GM23338 (cell line): ENCODE data around the gene GTPBP10. TPM values are rescaled to one million over a fixed set of nuclear protein-coding genes. Genes with fewer than 3 reads are reported as not detected.

Experiments used
- ATAC-seq: fragments of 200-7000 bp; cut with Tn5 transposase; 3 replicates; pipeline ENCODE4 v1.9.1; 2020
- DNase-seq: peaks from one replicate; pipeline ENCODE4 v3.0.0-alpha.2; 2015; ENCODE audit warnings: low spot score
- H2AFZ ChIP-seq: fragments of 200-600 bp; sonication (generic); 2 replicates; pipeline ENCODE4 v1.8.0; 2016; ENCODE audit warnings: antibody characterized with exemption, mild to moderate bottlenecking, moderate library complexity
- H3F3A ChIP-seq: fragments of 200-600 bp; sonication (generic); replicated peaks from 2 replicates; pipeline ENCODE4 v1.8.0; 2017; ENCODE audit warnings: antibody characterized with exemption, mixed run types, low read depth
- H3K27ac ChIP-seq: fragments of 200-600 bp; sonication (generic); 2 replicates; pipeline ENCODE4 v1.6.1; 2016; ENCODE audit warnings: low read depth
- H3K27me3 ChIP-seq: fragments of 200-600 bp; sonication (generic); 2 replicates; pipeline ENCODE4 v1.8.0; 2016; ENCODE audit warnings: mild to moderate bottlenecking, mixed run types, moderate library complexity; ENCODE audit not compliant: insufficient read depth
- H3K36me3 ChIP-seq: fragments of 200-600 bp; sonication (generic); 2 replicates; pipeline ENCODE4 v1.8.0; 2016; ENCODE audit warnings: mild to moderate bottlenecking; ENCODE audit not compliant: insufficient read depth
- H3K4me1 ChIP-seq: fragments of 200-600 bp; sonication (generic); 2 replicates; pipeline ENCODE4 v1.8.0; 2016; ENCODE audit warnings: mild to moderate bottlenecking, moderate library complexity; ENCODE audit not compliant: insufficient read depth
- H3K4me2 ChIP-seq: fragments of 200-600 bp; sonication (generic); 2 replicates; pipeline ENCODE4 v1.7.1; 2017; ENCODE audit warnings: mixed run types
- H3K4me3 ChIP-seq: fragments of 200-600 bp; sonication (generic); 2 replicates; pipeline ENCODE4 v1.6.1; 2016; ENCODE audit warnings: mixed run types
- H3K79me2 ChIP-seq: fragments of 200-600 bp; sonication (generic); replicated peaks from 2 replicates; pipeline ENCODE4 v1.8.0; 2017; ENCODE audit warnings: mild to moderate bottlenecking; ENCODE audit not compliant: insufficient read depth
- H3K9me2 ChIP-seq: fragments of 200-600 bp; sonication (generic); 2 replicates; pipeline ENCODE4 v1.8.0; 2017; ENCODE audit not compliant: insufficient read depth
- H4K20me1 ChIP-seq: fragments of 200-600 bp; sonication (generic); replicated peaks from 2 replicates; pipeline ENCODE4 v1.8.0; 2017; ENCODE audit warnings: mild to moderate bottlenecking; ENCODE audit not compliant: insufficient read depth
- H3K27ac Mint-ChIP-seq: 2 replicates; pipeline ENCODE4 v1.8.0; 2020; ENCODE audit warnings: inconsistent platforms, mild to moderate bottlenecking, moderate library complexity, mixed read lengths
- H3K27me3 Mint-ChIP-seq: 3 replicates; pipeline ENCODE4 v1.8.0; 2022; ENCODE audit warnings: low read depth, mild to moderate bottlenecking, moderate library complexity, mixed read lengths, inconsistent platforms; ENCODE audit not compliant: insufficient read depth, poor library complexity
- H3K36me3 Mint-ChIP-seq: 3 replicates; pipeline ENCODE4 v1.8.0; 2021; ENCODE audit warnings: low read depth, mild to moderate bottlenecking, inconsistent platforms, moderate library complexity, mixed read lengths
- H3K4me1 Mint-ChIP-seq: 3 replicates; pipeline ENCODE4 v1.8.0; 2020; ENCODE audit warnings: mild to moderate bottlenecking, inconsistent platforms, mixed read lengths
- H3K4me3 Mint-ChIP-seq: 3 replicates; pipeline ENCODE4 v1.8.0; 2021; ENCODE audit warnings: moderate library complexity, mild to moderate bottlenecking, inconsistent platforms, mixed read lengths
- H3K9me3 Mint-ChIP-seq: 3 replicates; pipeline ENCODE4 v1.8.0; 2020; ENCODE audit warnings: moderate library complexity, mild to moderate bottlenecking, inconsistent platforms, mixed read lengths
- CREB1 ChIP-seq: fragments of 250-450 bp; sonication (Bioruptor Pico); IDR thresholded peaks from 2 replicates; pipeline ENCODE4 v1.5.0; 2020; ENCODE audit warnings: low read depth, mild to moderate bottlenecking, moderate library complexity
- EZH2 ChIP-seq: fragments of 200-600 bp; sonication (generic); IDR thresholded peaks from one replicate; pipeline ENCODE4 v1.8.0; 2017; ENCODE audit warnings: antibody characterized with exemption, mild to moderate bottlenecking, low read depth; ENCODE audit not compliant: unreplicated experiment
- NANOG ChIP-seq: IDR thresholded peaks from 2 replicates; pipeline ENCODE4 v1.6.1; 2016; ENCODE audit warnings: antibody characterized with exemption, borderline replicate concordance
- POLR2AphosphoS5 ChIP-seq: IDR thresholded peaks from 2 replicates; pipeline ENCODE4 v1.6.1; 2016; ENCODE audit warnings: antibody characterized with exemption, low read depth
- STAT1 ChIP-seq: IDR thresholded peaks from one replicate; pipeline ENCODE4 v1.6.1; 2016; ENCODE audit warnings: antibody characterized with exemption; ENCODE audit not compliant: unreplicated experiment
- ZNF331 ChIP-seq: fragments of 250-450 bp; sonication (Bioruptor Pico); IDR thresholded peaks from 2 replicates; pipeline ENCODE4 v1.5.0; 2020; ENCODE audit warnings: low read depth, mild to moderate bottlenecking, moderate library complexity
- polyA plus RNA-seq: library from polyadenylated mRNA; unstranded; fragments of >200 nt; fragmentation: Nextera tagmentation; extraction: Ambion mirVana; gene quantifications from 2 replicates; pipeline ENCODE4 v1.2.1, GENCODE V29; 2016
- total RNA-seq: library from RNA; depleted of rRNA; stranded (reverse); fragments of >200 nt; shearing (Covaris generic); gene quantifications from 2 replicates; pipeline ENCODE4 v1.2.3, GENCODE V29; 2014
- TF ChIP-seq, protein P1 (sequence below): fragments of 250-450 bp; sonication (Bioruptor Pico); IDR thresholded peaks from 2 replicates; pipeline ENCODE4 v1.5.0; 2020; ENCODE audit warnings: mild to moderate bottlenecking, moderate library complexity

Gene GTPBP10
- total and polyA plus RNA-seq, 2 experiments from 2014 or later = 15.1 to 23.0 TPM

- TF ChIP-seq, protein P1, sequence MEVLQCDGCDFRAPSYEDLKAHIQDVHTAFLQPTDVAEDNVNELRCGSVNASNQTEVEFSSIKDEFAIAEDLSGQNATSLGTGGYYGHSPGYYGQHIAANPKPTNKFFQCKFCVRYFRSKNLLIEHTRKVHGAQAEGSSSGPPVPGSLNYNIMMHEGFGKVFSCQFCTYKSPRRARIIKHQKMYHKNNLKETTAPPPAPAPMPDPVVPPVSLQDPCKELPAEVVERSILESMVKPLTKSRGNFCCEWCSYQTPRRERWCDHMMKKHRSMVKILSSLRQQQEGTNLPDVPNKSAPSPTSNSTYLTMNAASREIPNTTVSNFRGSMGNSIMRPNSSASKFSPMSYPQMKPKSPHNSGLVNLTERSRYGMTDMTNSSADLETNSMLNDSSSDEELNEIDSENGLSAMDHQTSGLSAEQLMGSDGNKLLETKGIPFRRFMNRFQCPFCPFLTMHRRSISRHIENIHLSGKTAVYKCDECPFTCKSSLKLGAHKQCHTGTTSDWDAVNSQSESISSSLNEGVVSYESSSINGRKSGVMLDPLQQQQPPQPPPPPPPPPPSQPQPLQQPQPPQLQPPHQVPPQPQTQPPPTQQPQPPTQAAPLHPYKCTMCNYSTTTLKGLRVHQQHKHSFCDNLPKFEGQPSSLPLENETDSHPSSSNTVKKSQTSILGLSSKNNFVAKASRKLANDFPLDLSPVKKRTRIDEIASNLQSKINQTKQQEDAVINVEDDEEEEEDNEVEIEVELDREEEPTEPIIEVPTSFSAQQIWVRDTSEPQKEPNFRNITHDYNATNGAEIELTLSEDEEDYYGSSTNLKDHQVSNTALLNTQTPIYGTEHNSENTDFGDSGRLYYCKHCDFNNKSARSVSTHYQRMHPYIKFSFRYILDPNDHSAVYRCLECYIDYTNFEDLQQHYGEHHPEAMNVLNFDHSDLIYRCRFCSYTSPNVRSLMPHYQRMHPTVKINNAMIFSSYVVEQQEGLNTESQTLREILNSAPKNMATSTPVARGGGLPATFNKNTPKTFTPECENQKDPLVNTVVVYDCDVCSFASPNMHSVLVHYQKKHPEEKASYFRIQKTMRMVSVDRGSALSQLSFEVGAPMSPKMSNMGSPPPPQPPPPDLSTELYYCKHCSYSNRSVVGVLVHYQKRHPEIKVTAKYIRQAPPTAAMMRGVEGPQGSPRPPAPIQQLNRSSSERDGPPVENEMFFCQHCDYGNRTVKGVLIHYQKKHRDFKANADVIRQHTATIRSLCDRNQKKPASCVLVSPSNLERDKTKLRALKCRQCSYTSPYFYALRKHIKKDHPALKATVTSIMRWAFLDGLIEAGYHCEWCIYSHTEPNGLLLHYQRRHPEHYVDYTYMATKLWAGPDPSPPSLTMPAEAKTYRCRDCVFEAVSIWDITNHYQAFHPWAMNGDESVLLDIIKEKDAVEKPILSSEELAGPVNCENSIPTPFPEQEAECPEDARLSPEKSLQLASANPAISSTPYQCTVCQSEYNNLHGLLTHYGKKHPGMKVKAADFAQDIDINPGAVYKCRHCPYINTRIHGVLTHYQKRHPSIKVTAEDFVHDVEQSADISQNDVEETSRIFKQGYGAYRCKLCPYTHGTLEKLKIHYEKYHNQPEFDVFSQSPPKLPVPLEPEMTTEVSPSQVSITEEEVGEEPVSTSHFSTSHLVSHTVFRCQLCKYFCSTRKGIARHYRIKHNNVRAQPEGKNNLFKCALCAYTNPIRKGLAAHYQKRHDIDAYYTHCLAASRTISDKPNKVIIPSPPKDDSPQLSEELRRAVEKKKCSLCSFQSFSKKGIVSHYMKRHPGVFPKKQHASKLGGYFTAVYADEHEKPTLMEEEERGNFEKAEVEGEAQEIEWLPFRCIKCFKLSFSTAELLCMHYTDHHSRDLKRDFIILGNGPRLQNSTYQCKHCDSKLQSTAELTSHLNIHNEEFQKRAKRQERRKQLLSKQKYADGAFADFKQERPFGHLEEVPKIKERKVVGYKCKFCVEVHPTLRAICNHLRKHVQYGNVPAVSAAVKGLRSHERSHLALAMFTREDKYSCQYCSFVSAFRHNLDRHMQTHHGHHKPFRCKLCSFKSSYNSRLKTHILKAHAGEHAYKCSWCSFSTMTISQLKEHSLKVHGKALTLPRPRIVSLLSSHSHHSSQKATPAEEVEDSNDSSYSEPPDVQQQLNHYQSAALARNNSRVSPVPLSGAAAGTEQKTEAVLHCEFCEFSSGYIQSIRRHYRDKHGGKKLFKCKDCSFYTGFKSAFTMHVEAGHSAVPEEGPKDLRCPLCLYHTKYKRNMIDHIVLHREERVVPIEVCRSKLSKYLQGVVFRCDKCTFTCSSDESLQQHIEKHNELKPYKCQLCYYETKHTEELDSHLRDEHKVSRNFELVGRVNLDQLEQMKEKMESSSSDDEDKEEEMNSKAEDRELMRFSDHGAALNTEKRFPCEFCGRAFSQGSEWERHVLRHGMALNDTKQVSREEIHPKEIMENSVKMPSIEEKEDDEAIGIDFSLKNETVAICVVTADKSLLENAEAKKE (CRISPR knock-in tag) = peak; percentile 46; the same call in 1 of the 2 replicates
- TF ChIP-seq POLR2AphosphoS5 (no peak), EZH2 (no peak), STAT1 (no peak)
Measured at GRCh38 chr7:90298145-90299038, 48.1 kb upstream of the GTPBP10 start (continued).

DNA sequence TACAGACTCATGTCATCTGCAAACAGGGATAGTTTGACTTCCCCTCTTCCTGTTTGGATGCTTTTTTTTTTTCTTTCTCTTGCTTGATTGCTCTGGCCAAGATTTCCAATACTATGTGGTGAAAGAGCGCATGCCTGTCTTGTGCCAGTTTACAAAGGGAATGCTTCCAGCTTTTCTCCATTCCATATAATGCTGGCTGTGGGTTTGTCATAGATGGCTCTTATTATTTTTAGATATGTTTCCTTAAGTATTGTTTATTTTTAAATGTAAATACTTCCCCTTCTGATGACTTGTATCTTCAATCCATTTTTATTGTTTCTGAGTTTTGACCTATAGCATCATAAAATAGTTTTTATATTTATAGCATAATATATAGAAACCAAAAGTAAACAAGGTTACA lies 43.3 kb upstream of the GTPBP10 start:
- no peaks in the 10 kb centered on the region for H3K36me3 ChIP-seq
- H3K79me2 ChIP-seq = no peaks in the 10 kb centered on the region
- TF ChIP-seq CREB1 (no peak), EZH2 (no peak), POLR2AphosphoS5 (no peak), NANOG (no peak), ZNF331 (CRISPR knock-in tag) (no peak)
- TF ChIP-seq, protein P1 (CRISPR knock-in tag) = no peak

More for the DNA sequence above, 43.3 kb upstream of the GTPBP10 start:
- Histone ChIP-seq H2AFZ (no peak overlapping the region), H3F3A (no peaks in the 10 kb centered on the region), H3K9me2 (no peaks in the 10 kb centered on the region), H3K27me3 (no peaks in the 10 kb centered on the region), H3K27ac (no peak overlapping the region), H3K4me1 (no peaks in the 10 kb centered on the region), H3K4me2 (no peak overlapping the region), H3K4me3 (no peak overlapping the region), H4K20me1 (no peaks in the 10 kb centered on the region)
- Mint-ChIP-seq H3K36me3 (no peaks in the 10 kb centered on the region), H3K4me3 (no peak overlapping the region), H3K27ac (no peak overlapping the region), H3K27me3 (no peaks in the 10 kb centered on the region), H3K9me3 (no peaks in the 10 kb centered on the region; the same call in 2 of the 3 replicates), H3K4me1 (no peaks in the 10 kb centered on the region)
- DNase-seq (no peak), ATAC-seq (no peak)
